ENCODE measurements around the gene SRGAP3.
"Not testable (repeated sequence)": the region's sequence is repeated elsewhere in the genome, so short reads cannot be mapped to it uniquely, and the experiment has no call there.

The SRGAP3 gene

GRCh38 chr3:9111866-9112265, 137.6 kb downstream of the SRGAP3 start:
- DNase-seq (ENCODE audit: low read depth): no peak

- no peak for DNase-seq (ENCODE audit: low read depth)
Observed at GRCh38 chr3:9111417-9111816, 138.0 kb downstream of the SRGAP3 start.

GRCh38 chr3:9110802-9111201, 138.6 kb downstream of the SRGAP3 start:
- DNase-seq (ENCODE audit: low read depth): no peak

DNA sequence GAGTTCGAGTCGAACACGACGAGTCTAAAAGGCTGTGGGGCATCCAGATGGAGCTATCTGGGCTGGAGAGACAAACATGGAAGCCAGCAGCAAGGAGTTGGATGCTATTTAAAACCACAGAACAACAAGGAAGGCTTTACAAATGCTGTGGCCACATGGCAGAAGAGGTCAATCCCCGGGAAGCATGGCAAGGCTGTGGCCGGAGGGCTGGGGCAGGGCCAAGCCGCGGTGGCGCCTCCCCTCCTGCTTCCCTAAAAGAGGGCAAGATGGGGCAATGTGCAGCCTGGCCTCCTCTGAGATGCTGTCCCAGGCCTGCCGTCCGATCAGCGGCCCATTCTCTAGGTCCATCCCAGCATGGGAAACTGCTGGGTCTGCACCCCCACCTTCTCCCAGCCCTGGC, 139.1 kb downstream of the SRGAP3 start:
- no peak for DNase-seq (ENCODE audit: low read depth)

DNA sequence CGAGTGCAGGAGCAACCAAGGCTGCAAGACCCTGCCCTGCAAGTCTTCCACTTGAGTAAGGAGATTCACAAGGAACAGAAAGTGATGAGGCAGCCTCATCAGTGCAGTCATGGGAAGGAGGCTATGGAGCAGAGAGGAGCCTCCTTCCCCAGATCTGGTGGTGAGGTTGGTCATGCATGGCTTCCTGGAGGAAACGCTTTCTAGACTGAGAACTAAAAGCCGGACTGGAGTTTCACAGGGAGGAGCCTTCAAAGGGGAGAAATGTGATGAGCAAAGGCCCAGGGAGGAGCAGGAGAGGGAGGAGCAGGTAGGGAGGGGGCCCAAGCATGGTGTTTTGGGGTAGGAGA, 139.9 kb downstream of the SRGAP3 start:
- no peak for DNase-seq (ENCODE audit: low read depth)

GRCh38 chr3:9108876-9109567, 140.4 kb downstream of the SRGAP3 start:
- no peak for DNase-seq (ENCODE audit: low read depth)

DNA sequence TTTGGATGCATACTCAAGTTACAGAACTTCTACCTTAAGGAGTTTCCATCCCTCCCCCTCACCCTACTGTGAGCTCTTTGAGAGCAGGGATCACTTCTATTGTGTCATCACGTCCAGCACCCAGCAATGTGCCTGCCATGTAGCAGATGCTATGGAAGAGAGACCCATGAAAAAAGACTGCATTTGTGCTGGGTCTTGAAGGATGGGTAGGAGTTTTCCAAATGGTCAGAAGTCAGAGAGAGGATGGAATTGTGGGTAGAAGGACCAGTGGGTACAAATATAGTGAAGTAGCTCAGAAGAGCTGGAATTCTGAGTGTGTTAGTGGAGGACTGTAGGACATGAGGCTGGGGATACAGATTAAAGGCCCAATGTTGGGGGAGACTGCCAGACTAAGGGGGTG, 141.7 kb downstream of the SRGAP3 start:
- no peak for DNase-seq (ENCODE audit: low read depth)

DNA sequence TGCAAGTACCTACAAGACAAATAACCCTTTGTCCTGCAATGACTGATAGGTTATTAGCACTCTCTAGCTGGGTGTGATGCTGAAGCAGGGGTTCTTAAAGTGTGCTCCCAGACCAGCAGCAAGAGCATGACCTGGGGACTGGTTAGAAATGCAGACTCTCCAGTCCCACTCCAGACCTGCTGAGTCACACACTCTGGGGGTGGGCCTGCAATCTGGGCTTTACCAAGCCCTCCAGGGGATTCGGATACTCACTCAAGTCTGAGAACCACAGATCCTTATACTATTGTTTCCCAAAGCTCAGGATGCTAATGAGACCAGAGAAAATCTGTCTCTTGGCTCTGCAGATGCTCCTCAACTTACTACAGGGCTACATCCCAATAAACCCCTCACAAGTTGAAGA, 144.0 kb downstream of the SRGAP3 start:
- DNase-seq (ENCODE audit: low read depth): no peak

GRCh38 chr3:9104121-9104520, 145.3 kb downstream of the SRGAP3 start:
- no peak for DNase-seq (ENCODE audit: low read depth)

DNA sequence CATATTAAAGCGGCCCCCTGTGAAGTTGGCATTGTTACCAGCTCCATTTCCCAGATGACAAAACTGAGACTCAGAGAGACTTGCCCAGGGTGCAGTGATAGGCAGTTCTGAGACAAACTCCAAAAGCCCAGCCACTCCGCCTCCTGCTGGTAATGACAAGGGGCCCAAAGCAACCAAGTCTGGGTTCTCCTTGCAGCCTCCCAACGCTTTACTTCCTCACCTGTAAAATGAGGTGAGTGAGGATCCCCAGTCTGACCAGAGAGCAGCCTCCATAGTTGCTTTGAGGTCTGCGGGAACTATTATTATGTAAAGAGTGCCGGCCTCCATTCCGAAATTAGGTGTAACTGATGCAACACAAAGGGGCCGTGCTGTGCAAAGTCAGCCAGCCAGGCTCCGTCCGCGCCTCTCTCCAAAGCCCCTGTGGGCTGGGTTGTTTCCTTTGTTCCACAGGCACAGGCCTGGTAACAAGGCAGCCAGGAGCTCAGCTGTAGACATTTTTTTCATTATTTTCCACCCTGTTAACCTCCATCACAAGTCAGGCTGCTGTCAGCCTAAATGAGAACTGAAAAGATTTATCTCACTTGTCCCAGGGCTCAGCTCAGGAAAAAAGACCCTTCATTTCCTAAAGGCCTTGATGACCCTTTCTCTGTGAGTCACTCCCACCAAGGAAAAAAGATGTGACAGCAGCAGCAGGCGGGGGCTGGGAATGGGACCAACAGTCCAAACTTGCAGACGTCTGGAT, 147.0 kb downstream of the SRGAP3 start:
- no peak for DNase-seq (ENCODE audit: low read depth)

DNA sequence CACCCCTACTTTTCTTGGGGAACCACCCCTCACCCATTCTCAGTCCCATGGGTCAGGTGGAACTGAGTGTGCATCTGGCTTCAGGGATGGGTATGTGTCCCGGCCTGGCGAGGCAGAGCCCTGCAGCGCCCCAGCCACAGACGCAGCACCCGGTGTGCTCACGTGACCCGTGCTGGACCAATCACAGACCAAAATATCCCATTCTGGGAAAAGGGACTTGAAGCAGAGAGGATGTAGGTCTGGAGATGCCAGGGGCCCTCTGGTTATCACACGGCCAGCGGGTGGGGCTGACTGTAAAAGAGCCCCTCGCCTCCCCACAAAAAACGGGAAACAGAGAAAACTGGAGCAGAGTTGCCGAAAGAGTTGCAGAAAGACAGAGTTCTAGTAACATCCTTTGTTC, 148.2 kb downstream of the SRGAP3 start:
- DNase-seq (ENCODE audit: low read depth): no peak

DNA sequence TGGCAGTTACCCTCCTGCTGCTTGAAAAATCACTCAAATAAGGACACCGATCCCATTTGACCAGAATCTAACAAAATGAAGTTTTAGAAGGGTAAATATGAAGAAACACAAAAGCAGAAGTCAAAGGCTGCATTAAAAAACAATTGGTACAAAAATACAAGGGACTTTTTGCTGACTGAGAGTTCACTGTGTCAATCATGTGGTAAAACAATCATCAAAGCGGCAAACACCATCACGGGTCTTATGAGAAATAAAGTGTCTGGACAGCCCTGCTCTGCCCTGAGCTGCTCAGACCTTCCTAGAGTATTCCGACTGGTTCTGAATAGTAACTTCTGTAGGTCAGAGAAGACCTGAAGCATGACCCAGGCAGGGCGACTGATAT, 148.9 kb downstream of the SRGAP3 start:
- no peak for DNase-seq (ENCODE audit: low read depth)

GRCh38 chr3:9099702-9100512, 149.5 kb downstream of the SRGAP3 start:
- DNase-seq (ENCODE audit: low read depth): no peak

- no peak for DNase-seq (ENCODE audit: low read depth)
Observed at GRCh38 chr3:9098716-9099675, 150.4 kb downstream of the SRGAP3 start.

- no peak for DNase-seq (ENCODE audit: low read depth)
Observed at GRCh38 chr3:9097495-9097894, 152.0 kb downstream of the SRGAP3 start.

DNA sequence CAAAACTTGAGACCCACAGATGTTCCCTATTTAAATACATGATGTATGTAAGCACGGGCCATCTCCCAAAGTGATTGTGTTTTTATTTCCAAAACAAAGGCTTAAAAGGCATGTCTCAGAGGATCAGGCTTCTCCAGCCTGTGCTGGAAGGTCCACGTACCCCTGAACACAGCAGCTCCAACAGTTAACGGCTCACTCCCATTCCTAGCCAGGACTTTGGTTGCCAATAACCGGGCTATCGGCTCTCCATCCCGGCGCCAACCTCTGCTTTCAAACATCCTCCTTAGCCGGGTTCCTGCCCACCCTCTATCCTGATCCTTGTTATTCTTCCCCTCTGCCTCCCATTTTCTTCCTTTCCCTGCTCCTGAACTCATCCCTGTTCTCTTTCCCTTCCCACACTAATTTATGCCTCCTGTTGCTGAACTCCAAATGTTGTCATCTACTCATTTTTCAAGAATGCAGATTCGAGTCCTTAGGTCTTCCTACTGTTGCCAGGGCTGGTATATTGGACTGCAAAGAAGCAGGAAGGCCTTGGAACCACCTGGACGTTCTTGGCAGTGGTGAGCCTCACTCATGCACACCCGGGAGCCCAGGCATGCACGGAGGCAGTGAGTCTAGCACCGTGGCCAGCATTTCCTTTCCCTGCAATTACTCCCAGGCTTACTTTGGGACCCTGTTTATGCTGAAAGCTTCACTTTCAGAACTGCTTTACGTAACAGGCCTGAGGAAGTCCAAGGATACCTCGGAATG, 157.8 kb downstream of the SRGAP3 start:
- no peak for DNase-seq (ENCODE audit: low read depth)

DNA sequence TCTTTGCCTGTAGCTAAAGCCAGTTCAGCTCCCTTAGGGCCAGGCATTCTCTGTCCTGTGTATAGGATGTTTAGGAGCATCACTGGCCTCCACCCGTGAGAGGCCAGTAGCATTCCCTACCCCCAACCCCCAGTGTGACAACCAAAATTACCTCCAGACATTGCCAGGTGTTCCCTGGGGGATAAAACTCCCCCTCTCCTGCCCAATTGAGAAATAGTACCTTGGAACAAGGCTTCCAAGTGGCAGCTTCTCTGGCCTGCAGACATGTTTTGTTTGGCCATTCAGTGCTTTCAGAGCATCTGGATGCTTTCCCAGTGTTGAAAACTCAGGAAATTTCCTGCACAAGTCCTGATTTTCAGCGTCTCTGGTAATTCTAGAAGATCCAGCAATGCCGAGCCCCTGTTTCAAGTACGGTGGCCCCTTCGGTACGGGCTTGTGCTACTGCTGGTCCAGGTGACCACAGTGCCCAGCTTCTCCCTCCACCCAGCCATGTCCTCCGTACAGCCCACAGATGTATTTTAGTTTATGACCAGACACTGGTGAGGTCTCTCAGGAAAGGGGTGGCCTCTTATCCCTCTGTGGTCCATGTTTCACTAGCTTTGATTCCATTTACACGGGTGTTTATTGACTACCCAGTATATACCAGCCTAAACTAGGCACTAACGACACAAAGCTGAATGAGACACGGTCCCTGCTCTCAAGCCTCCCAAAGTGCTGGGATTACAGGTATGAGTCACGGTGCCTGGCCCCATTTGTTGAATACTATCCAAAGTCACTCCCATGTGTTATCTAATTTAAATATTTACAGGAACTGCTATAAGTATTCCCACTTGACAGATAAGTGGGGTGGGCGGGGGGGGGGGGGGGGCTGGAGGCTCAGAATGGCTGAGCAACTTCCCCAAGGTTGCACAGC, 160.7 kb downstream of the SRGAP3 start:
- no peak for DNase-seq (ENCODE audit: low read depth)

DNA sequence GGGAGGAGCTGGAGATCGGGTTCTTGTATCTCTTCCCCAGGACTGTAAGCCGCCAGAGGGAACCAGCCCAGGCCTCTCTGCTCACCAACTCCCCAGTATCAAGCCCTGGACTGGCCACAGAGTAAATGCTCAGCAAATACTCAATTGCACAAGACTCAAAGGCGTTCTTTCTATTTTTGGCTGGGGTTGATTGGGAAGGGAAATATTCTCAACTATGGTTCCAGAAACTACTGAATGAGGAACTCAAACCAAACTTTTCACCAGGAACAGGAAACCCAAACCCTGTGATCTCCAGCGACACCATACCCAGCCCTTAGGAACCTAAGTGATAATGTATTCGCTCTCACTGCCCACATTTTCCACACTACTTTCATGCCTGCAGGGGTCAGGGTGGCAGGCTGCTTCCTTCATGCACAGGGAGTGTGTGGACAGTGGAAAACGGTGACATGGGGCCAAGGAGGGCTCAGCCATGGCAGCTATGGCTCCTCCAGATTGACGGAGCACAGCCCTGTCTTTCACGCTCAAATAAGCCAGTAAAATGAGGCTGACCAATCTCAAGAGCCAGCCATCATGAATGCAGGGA, 161.5 kb downstream of the SRGAP3 start:
- DNase-seq (ENCODE audit: low read depth): no peak

GRCh38 chr3:9085428-9085827, 164.0 kb downstream of the SRGAP3 start:
- not testable (repeated sequence) for DNase-seq (ENCODE audit: low read depth)
